A549 (cell line): Measurements from ENCODE around the gene TYR. TPM values are rescaled to one million over a fixed set of nuclear protein-coding genes. Genes with fewer than 3 reads are reported as not detected.

Source experiments
- ATAC-seq, 2 experiments: fragments of 200-7000 bp in 1 of 2; fragments of >200 bp in 1 of 2; cut with Nextera tagmentation in 1 of 2; cut with Tn5 transposase in 1 of 2; 3 replicates each; pipeline versions ENCODE4 v1.8.0 to v1.9.1; 2018 to 2020; ENCODE audit warnings: mild to moderate bottlenecking in 1 of 2, moderate library complexity in 1 of 2
- CTCF ChIA-PET: fragments of 300-600 bp; sonication (Branson Sonifier 250); formaldehyde crosslinking; extraction: SDS; loops from one replicate; lab custom pipeline; 2021; ENCODE audit warnings: antibody characterized with exemption, inconsistent platforms; lab: Yijun Ruan, JAX
- POLR2A ChIA-PET: fragments of 350-600 bp; formaldehyde crosslinking; extraction: SDS; loops from one replicate; lab custom pipeline; 2021; ENCODE audit warnings: antibody characterized with exemption, inconsistent platforms; lab: Yijun Ruan, JAX
- DNase-seq, 2 experiments: peaks; one replicate each; pipeline versions ENCODE4 v3.0.0 to v3.0.0-alpha.2; 2011 to 2016; ENCODE audit warnings: low read depth in 1 of 2, low spot score in 1 of 2
- FAIRE-seq: peaks from 2 replicates; lab custom pipeline; 2011; peaks lifted over from hg19 to GRCh38; lab: Jason Lieb, UNC
- H3K27ac ChIP-seq, 2 experiments: fragments of >200 bp; sonication (Bioruptor Twin); formaldehyde crosslinking; 3 replicates each; pipeline ENCODE4 v1.5.1; 2016 to 2017
- H3K4me1 ChIP-seq: fragments of >200 bp; sonication (Bioruptor Twin); formaldehyde crosslinking; 3 replicates; pipeline ENCODE4 v1.6.1; 2016
- H3K4me2 ChIP-seq: fragments of >200 bp; sonication (Bioruptor Twin); formaldehyde crosslinking; 3 replicates; pipeline ENCODE4 v1.6.1; 2016
- H3K4me3 ChIP-seq: fragments of >200 bp; sonication (Bioruptor Twin); formaldehyde crosslinking; 3 replicates; pipeline ENCODE4 v1.5.1; 2016
- H3K9me3 ChIP-seq: fragments of >200 bp; sonication (Bioruptor Twin); formaldehyde crosslinking; 3 replicates; pipeline ENCODE4 v1.6.1; 2016
- BCL3 ChIP-seq: fragments of >200 bp; sonication (Bioruptor Twin); formaldehyde crosslinking; IDR thresholded peaks from 3 replicates; pipeline ENCODE4 v1.6.1; 2016
- CHD2 ChIP-seq: fragments of 150-350 bp; IDR thresholded peaks from 2 replicates; pipeline ENCODE4 v1.6.1; 2014; ENCODE audit warnings: low read length; ENCODE audit not compliant: partially characterized antibody
- CTCF ChIP-seq: fragments of >200 bp; sonication (Bioruptor Twin); formaldehyde crosslinking; IDR thresholded peaks from 3 replicates; pipeline ENCODE4 v1.5.1; 2016
- EHF ChIP-seq: fragments of 250-450 bp; sonication (Bioruptor Pico); IDR thresholded peaks from 2 replicates; pipeline ENCODE4 v1.5.0; 2020; ENCODE audit warnings: mild to moderate bottlenecking
- EHMT2 ChIP-seq: fragments of 200-600 bp; sonication (generic); IDR thresholded peaks from 2 replicates; pipeline ENCODE4 v1.6.1; 2016; ENCODE audit warnings: antibody characterized with exemption, low read depth, mild to moderate bottlenecking, moderate library complexity
- GATA3 ChIP-seq: IDR thresholded peaks from 2 replicates; pipeline ENCODE4 v1.6.1; 2012; ENCODE audit warnings: borderline replicate concordance
- HES2 ChIP-seq: fragments of >200 bp; sonication (Bioruptor Twin); formaldehyde crosslinking; IDR thresholded peaks from 2 replicates; pipeline ENCODE4 v1.6.1; 2016
- HOXB5 ChIP-seq: fragments of 250-450 bp; sonication (Bioruptor Pico); IDR thresholded peaks from 2 replicates; pipeline ENCODE4 v1.5.0; 2020; ENCODE audit warnings: mild to moderate bottlenecking, moderate library complexity
- JUNB ChIP-seq: fragments of >200 bp; sonication (Bioruptor Twin); formaldehyde crosslinking; IDR thresholded peaks from 2 replicates; pipeline ENCODE4 v1.6.1; 2016
- KDM5A ChIP-seq: fragments of 200-600 bp; sonication (generic); IDR thresholded peaks from 2 replicates; pipeline ENCODE4 v1.6.1; 2016; ENCODE audit warnings: antibody characterized with exemption, mild to moderate bottlenecking
- MAFK ChIP-seq: fragments of 450-650 bp; IDR thresholded peaks from 2 replicates; pipeline ENCODE4 v1.6.1; 2014; ENCODE audit not compliant: partially characterized antibody
- NFE2L2 ChIP-seq: fragments of 150-350 bp; conservative IDR thresholded peaks from 2 replicates; pipeline ENCODE4 v1.6.1; 2014; ENCODE audit warnings: low read length
- NPAS2 ChIP-seq: fragments of 250-450 bp; sonication (Bioruptor Pico); IDR thresholded peaks from 2 replicates; pipeline ENCODE4 v1.8.0; 2022; ENCODE audit warnings: mild to moderate bottlenecking, moderate library complexity, borderline replicate concordance
- POLR2A ChIP-seq: IDR thresholded peaks from 2 replicates; pipeline ENCODE4 v1.6.1; 2012; ENCODE audit warnings: mild to moderate bottlenecking, low read length
- RARB ChIP-seq: fragments of 250-450 bp; sonication (Bioruptor Pico); IDR thresholded peaks from 2 replicates; pipeline ENCODE4 v1.8.0; 2021; ENCODE audit warnings: mild to moderate bottlenecking, moderate library complexity
- SMC3 ChIP-seq: fragments of >200 bp; sonication (Bioruptor Twin); formaldehyde crosslinking; IDR thresholded peaks from 3 replicates; pipeline ENCODE4 v1.6.1; 2018; ENCODE audit warnings: inconsistent platforms
- ZNF302 ChIP-seq: fragments of 250-450 bp; sonication (Bioruptor Pico); IDR thresholded peaks from 2 replicates; pipeline ENCODE4 v1.9.0; 2021; ENCODE audit warnings: inconsistent platforms, mild to moderate bottlenecking, moderate library complexity
- WGBS: methylation state at CpG from one replicate; pipeline ENCODE4 v1.1.6; 2017; ENCODE audit errors: missing lambda C conversion rate; 5-methylcytosine and 5-hydroxymethylcytosine counted together
- polyA plus RNA-seq, 4 experiments: library from polyadenylated mRNA; depleted of rRNA in 3 of 4; stranded (reverse); fragments of >200 nt; fragmentation: RNase III in 1 of 4; extraction: RNeasy Plus Mini Kit Qiagen cat#74134 plus additional on column Dnase treatment in 1 of 4; gene quantifications; 2 replicates in 3 of 4; 3 replicates in 1 of 4; pipeline ENCODE4 v1.2.3, GENCODE V29; 2011 to 2017
- TF ChIP-seq, protein P1 (sequence below): IDR thresholded peaks from 2 replicates; pipeline ENCODE4 v1.6.1; 2012

The TYR gene
- polyA plus RNA-seq, 2 of the 4 experiments (the other 2 are of a cell fraction): not detected

DNA sequence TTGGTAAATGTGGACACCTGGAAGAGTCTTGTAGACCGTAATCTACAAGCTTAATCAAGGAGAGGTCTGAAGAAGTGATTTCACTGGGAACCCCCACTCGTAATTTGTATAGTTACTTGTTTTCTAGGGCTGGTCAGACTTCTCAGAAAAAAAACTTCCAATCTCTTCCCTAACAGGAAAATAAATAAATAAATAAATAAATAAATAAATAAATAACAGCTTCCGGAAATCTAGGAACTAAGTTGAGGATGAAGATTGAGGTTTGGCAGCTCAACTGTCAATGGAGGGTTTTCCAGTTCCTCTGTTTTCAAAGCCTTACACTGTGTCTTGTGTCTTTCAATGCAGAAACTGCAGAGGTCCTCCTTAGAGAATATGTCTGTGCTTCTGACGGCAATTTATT, 17.7 kb upstream of the TYR start:
- Histone ChIP-seq H3K4me1 (no peaks in the 10 kb centered on the region), H3K4me3 (no peak overlapping the region), H3K9me3 (no peaks in the 10 kb centered on the region), H3K4me2 (no peak overlapping the region), H3K27ac (no peak overlapping the region)
- 35% methylated on average over 4 of the region's 4 CpGs for WGBS
- POLR2A ChIA-PET: no interaction called here
- FAIRE-seq (no peak), DNase-seq (no peak), ATAC-seq (no peak)
- CTCF ChIA-PET: no interaction called here
- TF ChIP-seq EHF (no peak), HOXB5 (no peak), EHMT2 (no peak), NFE2L2 (no peak), BCL3 (no peak), NPAS2 (CRISPR knock-in tag) (no peak), GATA3 (no peak), RARB (CRISPR knock-in tag) (no peak), SMC3 (no peak), ZNF302 (CRISPR knock-in tag) (no peak), CHD2 (no peak), KDM5A (no peak)

GRCh38 chr11:89161949-89162348, 15.7 kb upstream of the TYR start:
- ChIA-PET CTCF (no interaction called here), POLR2A (no interaction called here)
- Histone ChIP-seq H3K4me3 (no peak overlapping the region), H3K4me2 (no peak overlapping the region), H3K9me3 (no peaks in the 10 kb centered on the region), H3K4me1 (no peaks in the 10 kb centered on the region), H3K27ac (no peak overlapping the region)
- TF ChIP-seq MAFK (peak; percentile 28), SMC3 (no peak)
- FAIRE-seq (no peak), ATAC-seq (no peak), DNase-seq (no peak)
- WGBS: 58% methylated on average over 3 of the region's 3 CpGs

DNA sequence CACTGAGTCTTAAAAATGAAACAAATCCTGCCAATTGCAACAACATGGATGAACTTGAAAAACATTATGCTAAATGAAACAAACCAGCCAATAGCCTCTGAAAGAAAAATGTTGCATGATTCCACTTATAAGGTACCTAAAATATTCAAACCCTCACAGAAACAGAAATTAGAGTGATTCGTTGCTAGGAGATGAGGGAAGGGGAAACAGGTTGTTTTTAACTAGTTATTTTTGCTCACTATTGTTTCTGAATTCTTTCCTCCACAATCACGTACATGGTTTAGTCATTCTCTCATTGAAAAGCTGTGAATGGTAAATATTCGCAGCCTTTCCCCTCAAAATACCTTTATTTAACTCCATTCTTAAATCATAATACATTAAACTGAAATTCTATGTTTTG, 14.0 kb upstream of the TYR start:
- WGBS: 3% methylated on average over 3 of the region's 3 CpGs
- no peak for FAIRE-seq

More for the DNA sequence above, 14.0 kb upstream of the TYR start:
- H3K4me3 ChIP-seq: no peak overlapping the region
- no peak overlapping the region for H3K27ac ChIP-seq
- TF ChIP-seq CTCF (no peak), GATA3 (no peak), POLR2A (no peak), ZNF302 (CRISPR knock-in tag) (no peak), HES2 (no peak), RARB (CRISPR knock-in tag) (no peak), JUNB (no peak)
- TF ChIP-seq, protein P1, sequence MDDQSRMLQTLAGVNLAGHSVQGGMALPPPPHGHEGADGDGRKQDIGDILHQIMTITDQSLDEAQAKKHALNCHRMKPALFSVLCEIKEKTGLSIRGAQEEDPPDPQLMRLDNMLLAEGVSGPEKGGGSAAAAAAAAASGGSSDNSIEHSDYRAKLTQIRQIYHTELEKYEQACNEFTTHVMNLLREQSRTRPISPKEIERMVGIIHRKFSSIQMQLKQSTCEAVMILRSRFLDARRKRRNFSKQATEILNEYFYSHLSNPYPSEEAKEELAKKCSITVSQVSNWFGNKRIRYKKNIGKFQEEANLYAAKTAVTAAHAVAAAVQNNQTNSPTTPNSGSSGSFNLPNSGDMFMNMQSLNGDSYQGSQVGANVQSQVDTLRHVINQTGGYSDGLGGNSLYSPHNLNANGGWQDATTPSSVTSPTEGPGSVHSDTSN: no peak
- no peaks in the 10 kb centered on the region for H3K4me1 ChIP-seq
- no peak for ATAC-seq
- DNase-seq: no peak
- H3K4me2 ChIP-seq: no peak overlapping the region
- no peaks in the 10 kb centered on the region for H3K9me3 ChIP-seq
- CTCF ChIA-PET: no interaction called here
- POLR2A ChIA-PET: no interaction called here
